Measurements from ENCODE around the gene GCM1.
"Not testable (repeated sequence)": the region's sequence is repeated elsewhere in the genome, so short reads cannot be mapped to it uniquely, and the experiment has no call there.

The GCM1 gene, protein sequence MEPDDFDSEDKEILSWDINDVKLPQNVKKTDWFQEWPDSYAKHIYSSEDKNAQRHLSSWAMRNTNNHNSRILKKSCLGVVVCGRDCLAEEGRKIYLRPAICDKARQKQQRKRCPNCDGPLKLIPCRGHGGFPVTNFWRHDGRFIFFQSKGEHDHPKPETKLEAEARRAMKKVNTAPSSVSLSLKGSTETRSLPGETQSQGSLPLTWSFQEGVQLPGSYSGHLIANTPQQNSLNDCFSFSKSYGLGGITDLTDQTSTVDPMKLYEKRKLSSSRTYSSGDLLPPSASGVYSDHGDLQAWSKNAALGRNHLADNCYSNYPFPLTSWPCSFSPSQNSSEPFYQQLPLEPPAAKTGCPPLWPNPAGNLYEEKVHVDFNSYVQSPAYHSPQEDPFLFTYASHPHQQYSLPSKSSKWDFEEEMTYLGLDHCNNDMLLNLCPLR

GRCh38 chr6:53148684-53149083, at the start of gene GCM1:
GCM1 (minus strand) TSS chr6:53148841; CDS start chr6:53145632, 3,209 bp downstream.
- no peak for DNase-seq

GRCh38 chr6:53197553-53197952, 48.9 kb upstream of the GCM1 start:
- no peak for DNase-seq

GRCh38 chr6:53195048-53195447, 46.4 kb upstream of the GCM1 start:
- DNase-seq: no peak

DNA sequence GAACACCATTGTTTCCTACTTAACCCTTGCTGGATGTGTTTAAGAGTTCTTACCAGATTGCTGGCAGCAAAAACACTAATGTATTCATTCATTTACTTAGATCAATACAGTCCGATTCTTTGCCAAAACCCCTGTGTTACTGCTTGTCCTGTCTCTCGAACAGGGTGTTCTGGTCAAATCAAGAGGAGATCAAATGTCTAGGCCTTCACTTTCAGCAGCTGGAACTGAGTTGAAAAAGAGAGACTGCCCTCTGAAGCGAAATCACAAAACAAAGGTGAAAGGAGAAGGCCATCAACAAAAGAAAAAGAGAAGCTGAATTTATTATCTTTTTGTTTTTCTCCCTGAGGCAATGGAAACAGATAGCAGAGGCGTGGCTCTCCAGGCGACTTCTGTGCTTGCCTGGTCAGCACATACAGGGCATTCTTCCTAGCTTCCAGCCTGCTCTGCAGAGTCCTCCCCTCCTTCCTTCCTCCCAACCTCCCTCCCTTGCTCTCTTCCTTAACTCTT, 44.1 kb upstream of the GCM1 start:
- no peak for DNase-seq

- DNase-seq: no peak
Observed at GRCh38 chr6:53189554-53189953, 40.9 kb upstream of the GCM1 start.

- DNase-seq: no peak
Observed at GRCh38 chr6:53188833-53189232, 40.2 kb upstream of the GCM1 start.

DNA sequence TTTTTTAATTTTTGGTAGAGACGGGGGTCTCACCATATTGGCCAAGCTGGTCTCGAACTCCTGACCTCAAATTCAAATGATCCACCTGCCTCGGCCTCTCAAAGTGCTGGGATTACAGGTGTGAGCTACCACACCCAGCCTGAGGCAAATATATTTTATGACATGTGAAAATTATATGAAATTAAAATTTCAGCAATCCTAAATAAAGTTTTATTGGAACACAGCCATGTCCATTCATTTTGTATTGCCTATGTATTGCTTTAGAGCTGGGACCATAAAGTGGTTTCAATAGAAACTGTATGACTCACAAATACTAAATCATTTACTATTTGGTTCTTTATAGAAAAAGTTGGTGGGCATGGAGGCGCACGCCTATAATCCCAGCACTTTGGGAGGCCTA, 32.0 kb upstream of the GCM1 start:
- no peak for DNase-seq

- DNase-seq: peak in 2 of 51 donors; percentile 2 to 13
Observed at GRCh38 chr6:53179961-53180651, 31.5 kb upstream of the GCM1 start.

- DNase-seq: no peak
Observed at GRCh38 chr6:53178837-53179432, 30.3 kb upstream of the GCM1 start.

GRCh38 chr6:53175027-53175426, 26.4 kb upstream of the GCM1 start:
- DNase-seq: no peak

- DNase-seq: no peak
Observed at GRCh38 chr6:53172468-53172803, 23.8 kb upstream of the GCM1 start.

- DNase-seq: peak; percentile 12 to 93 (median 78)
Observed at GRCh38 chr6:53171605-53172467, 23.2 kb upstream of the GCM1 start.

GRCh38 chr6:53168516-53169267, 20.1 kb upstream of the GCM1 start:
- no peak for DNase-seq

DNA sequence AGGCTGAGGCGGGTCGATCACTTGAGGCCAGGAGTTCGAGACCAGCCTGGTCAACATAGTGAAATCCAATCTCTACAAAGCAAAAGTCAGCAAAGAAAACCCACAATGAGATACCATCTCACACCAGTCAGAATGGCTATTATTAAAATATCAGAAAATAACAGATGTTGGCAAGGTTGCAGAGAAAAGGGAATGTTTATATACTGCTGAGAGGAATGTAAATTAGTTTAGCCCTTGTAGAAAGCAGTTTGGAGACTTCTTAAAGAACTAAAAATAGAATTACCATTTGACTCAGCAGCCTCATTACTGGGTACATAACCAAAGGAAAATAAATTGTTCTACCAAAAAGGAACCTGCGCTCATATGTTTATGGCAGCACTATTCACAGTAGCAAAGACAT, 16.7 kb upstream of the GCM1 start:
- DNase-seq: no peak

GRCh38 chr6:53162606-53163005, 14.0 kb upstream of the GCM1 start:
- DNase-seq: no peak

DNA sequence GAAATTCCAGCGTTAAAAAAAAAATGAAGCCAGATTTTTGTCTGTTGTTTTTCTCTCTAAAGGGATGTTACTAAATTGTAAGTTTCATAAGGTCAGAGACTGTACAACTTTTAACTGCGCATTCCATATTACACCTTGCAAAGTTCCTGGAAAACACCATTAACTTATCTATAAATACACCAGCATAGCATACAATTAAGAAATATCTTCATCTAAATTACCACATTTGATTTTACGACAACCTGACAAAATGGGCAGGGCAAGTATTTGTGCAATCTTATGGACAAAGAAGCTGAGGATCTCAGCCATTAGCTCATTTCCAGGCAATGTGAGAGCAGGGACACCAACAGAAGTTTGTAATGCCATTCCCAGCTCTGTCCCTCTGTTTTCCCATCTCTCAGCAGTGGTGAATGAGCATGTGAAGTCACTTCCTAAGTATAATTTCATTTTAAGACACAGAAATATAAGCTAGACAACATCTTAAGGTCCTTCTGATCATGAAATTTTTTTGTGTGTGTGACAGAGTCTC, 12.9 kb upstream of the GCM1 start:
- DNase-seq: no peak

DNA sequence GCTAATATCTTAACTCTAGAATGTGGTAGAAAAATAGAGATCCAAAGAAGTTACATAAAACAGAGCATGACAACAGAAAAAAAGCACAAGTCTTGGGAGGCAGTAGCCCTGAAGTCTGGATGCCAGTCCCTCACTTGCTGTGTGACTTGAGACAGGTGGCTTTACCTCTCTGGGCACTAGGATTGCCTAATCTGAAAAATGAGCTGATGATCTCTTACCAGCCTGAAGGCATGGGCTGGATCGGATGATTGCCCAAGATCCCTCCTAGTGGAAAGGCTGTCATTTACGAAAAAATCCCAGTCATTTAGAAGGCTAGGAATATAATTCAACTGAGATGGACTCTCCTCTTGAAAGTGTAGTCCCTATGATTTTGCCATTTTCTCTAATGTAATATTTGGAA, 10.9 kb upstream of the GCM1 start:
- no peak for DNase-seq

DNA sequence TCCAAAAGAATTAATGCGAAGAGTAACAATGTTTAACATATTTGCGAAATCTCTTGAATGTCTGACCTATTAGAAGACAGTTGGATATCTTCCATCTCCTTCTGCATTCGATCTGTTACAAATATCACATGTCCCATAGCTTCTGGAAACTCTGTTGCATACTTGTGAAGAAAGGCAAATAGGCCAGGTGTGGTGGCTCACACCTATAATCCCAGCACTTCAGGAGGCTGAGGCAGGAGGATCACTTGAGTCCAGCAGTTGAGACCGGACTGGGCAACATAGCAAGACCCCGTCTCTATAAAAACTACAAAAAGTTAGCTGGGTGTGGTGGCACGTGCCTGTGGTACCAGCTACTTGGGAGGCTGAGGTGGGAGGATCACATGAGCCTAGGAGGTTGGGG, 9.4 kb upstream of the GCM1 start:
- DNase-seq: not testable (repeated sequence)

DNA sequence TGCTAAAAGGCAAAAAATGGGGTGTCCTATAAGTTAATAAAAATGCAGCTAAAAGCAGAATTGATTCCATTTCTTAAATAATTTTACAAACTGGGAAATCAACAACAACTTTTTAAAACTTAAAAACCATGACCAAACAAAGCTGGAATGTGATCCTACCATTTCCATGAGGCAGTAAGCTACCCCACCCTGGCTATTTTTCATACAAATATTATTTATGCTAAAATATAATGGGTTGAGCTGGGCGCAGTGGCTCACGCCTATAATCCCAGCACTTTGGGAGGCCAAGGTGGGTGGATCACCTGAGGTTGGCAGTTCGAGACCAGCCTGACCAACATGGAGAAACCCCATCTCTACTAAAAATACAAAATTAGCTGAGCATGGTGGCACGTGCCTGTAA, 6.6 kb upstream of the GCM1 start:
- DNase-seq: not testable (repeated sequence)

- DNase-seq: no peak
Observed at GRCh38 chr6:53154794-53155193, 6.2 kb upstream of the GCM1 start.

Data from hypothalamus (tissue), 51 donors.